ENCODE data around the gene MCF2L2. TPM values are rescaled to one million over a fixed set of nuclear protein-coding genes. Genes with fewer than 3 reads are reported as not detected.
A peak's percentile ranks its signal among the peaks of the same experiment; 100 is the strongest.

Gene MCF2L2
- total RNA-seq, 2 experiments from 2014 or later = 1.0 to 1.7 TPM

GRCh38 chr3:183278479-183279088 is 149.8 kb downstream of the MCF2L2 start:
- no peak overlapping the region for H3K27ac Mint-ChIP-seq
- CTCF ChIA-PET = no interaction called here
- H3K4me1 Mint-ChIP-seq (ENCODE audit: low read depth) = peaks cover 22% of the 10 kb centered on the region

GRCh38 chr3:183277260-183277659 is 151.2 kb downstream of the MCF2L2 start:
- Mint-ChIP-seq H3K4me3 (no peak overlapping the region), H3K27ac (no peak overlapping the region), H3K9me3 (no peaks in the 10 kb centered on the region), H3K27me3 (ENCODE audit: low read depth) (no peaks in the 10 kb centered on the region), H3K4me1 (ENCODE audit: low read depth) (peaks cover 22% of the 10 kb centered on the region), H3K36me3 (ENCODE audit: low read depth) (peaks cover 4% of the 10 kb centered on the region)
- intact Hi-C loops (cut with micrococcal nuclease) = no loop called here
- no peak for DNase-seq
- CTCF ChIA-PET = interaction anchor here (0.7 kb wide), 1 partner anchor 282 kb away, joined by 6 read pairs; no protein-coding TSS in a partner anchor

More at GRCh38 chr3:183278479-183279088, 149.8 kb downstream of the MCF2L2 start:
- H3K36me3 Mint-ChIP-seq (ENCODE audit: low read depth) = peaks cover 4% of the 10 kb centered on the region
- DNase-seq = no peak
- H3K9me3 Mint-ChIP-seq = no peaks in the 10 kb centered on the region
- intact Hi-C loops (cut with micrococcal nuclease) = no loop called here
- no peak overlapping the region for H3K4me3 Mint-ChIP-seq
- no peaks in the 10 kb centered on the region for H3K27me3 Mint-ChIP-seq (ENCODE audit: low read depth)

GRCh38 chr3:183275937-183276336 is 152.5 kb downstream of the MCF2L2 start:
- Mint-ChIP-seq H3K4me1 (ENCODE audit: low read depth) (peaks cover 26% of the 10 kb centered on the region), H3K27ac (no peak overlapping the region), H3K9me3 (no peaks in the 10 kb centered on the region), H3K27me3 (ENCODE audit: low read depth) (no peaks in the 10 kb centered on the region), H3K36me3 (ENCODE audit: low read depth) (peaks cover 7% of the 10 kb centered on the region), H3K4me3 (no peak overlapping the region)
- intact Hi-C loops (cut with micrococcal nuclease) = no loop called here
- CTCF ChIA-PET = no interaction called here
- DNase-seq = no peak

- peaks cover 26% of the 10 kb centered on the region for H3K4me1 Mint-ChIP-seq (ENCODE audit: low read depth)
- no peaks in the 10 kb centered on the region for H3K9me3 Mint-ChIP-seq
- CTCF ChIA-PET = interaction anchor here (1.3 kb wide), 1 partner anchor 10 kb away, joined by 4 read pairs; no protein-coding TSS in a partner anchor
- H3K27ac Mint-ChIP-seq = no peak overlapping the region
- intact Hi-C loops (cut with micrococcal nuclease) = no loop called here
- H3K27me3 Mint-ChIP-seq (ENCODE audit: low read depth) = no peaks in the 10 kb centered on the region
- H3K4me3 Mint-ChIP-seq = no peak overlapping the region
- DNase-seq = no peak
- peaks cover 7% of the 10 kb centered on the region for H3K36me3 Mint-ChIP-seq (ENCODE audit: low read depth)
Observed at GRCh38 chr3:183275418-183275817, 153.0 kb downstream of the MCF2L2 start.

- no peak for DNase-seq
- Mint-ChIP-seq H3K4me3 (no peak overlapping the region), H3K27ac (no peak overlapping the region), H3K36me3 (ENCODE audit: low read depth) (peaks cover 13% of the 10 kb centered on the region), H3K27me3 (ENCODE audit: low read depth) (no peaks in the 10 kb centered on the region), H3K4me1 (ENCODE audit: low read depth) (peaks cover 30% of the 10 kb centered on the region), H3K9me3 (no peaks in the 10 kb centered on the region)
- intact Hi-C loops (cut with micrococcal nuclease) = no loop called here
- CTCF ChIA-PET = interaction anchor here (1.3 kb wide), 1 partner anchor 11 kb away, joined by 4 read pairs; no protein-coding TSS in a partner anchor
Observed at GRCh38 chr3:183274609-183275008, 153.8 kb downstream of the MCF2L2 start.

GRCh38 chr3:183272791-183273190 is 155.6 kb downstream of the MCF2L2 start:
- CTCF ChIA-PET = no interaction called here
- Mint-ChIP-seq H3K27me3 (ENCODE audit: low read depth) (no peaks in the 10 kb centered on the region), H3K9me3 (no peaks in the 10 kb centered on the region), H3K36me3 (ENCODE audit: low read depth) (peaks cover 24% of the 10 kb centered on the region), H3K27ac (no peak overlapping the region), H3K4me1 (ENCODE audit: low read depth) (peaks cover 27% of the 10 kb centered on the region), H3K4me3 (no peak overlapping the region)
- no peak for DNase-seq
- intact Hi-C loops (cut with micrococcal nuclease) = no loop called here

GRCh38 chr3:183272142-183272541 is 156.3 kb downstream of the MCF2L2 start:
- Mint-ChIP-seq H3K9me3 (no peaks in the 10 kb centered on the region), H3K27me3 (ENCODE audit: low read depth) (no peaks in the 10 kb centered on the region), H3K4me1 (ENCODE audit: low read depth) (peaks cover 27% of the 10 kb centered on the region), H3K4me3 (no peak overlapping the region), H3K27ac (no peak overlapping the region), H3K36me3 (ENCODE audit: low read depth) (peaks cover 27% of the 10 kb centered on the region)
- CTCF ChIA-PET = interaction anchor here (0.6 kb wide), 1 partner anchor 91 kb away, joined by 3 read pairs; no protein-coding TSS in a partner anchor
- intact Hi-C loops (cut with micrococcal nuclease) = no loop called here
- DNase-seq = no peak

- H3K27me3 Mint-ChIP-seq (ENCODE audit: low read depth) = no peaks in the 10 kb centered on the region
- no peaks in the 10 kb centered on the region for H3K9me3 Mint-ChIP-seq
- no peak overlapping the region for H3K27ac Mint-ChIP-seq
- H3K36me3 Mint-ChIP-seq (ENCODE audit: low read depth) = peaks cover 28% of the 10 kb centered on the region
- no peak for DNase-seq
- no peak overlapping the region for H3K4me3 Mint-ChIP-seq
- CTCF ChIA-PET = interaction anchor here (0.6 to 1.8 kb wide), 2 partner anchors 12 to 16 kb away, joined by 3 to 4 read pairs; no protein-coding TSS in a partner anchor
- peaks cover 21% of the 10 kb centered on the region for H3K4me1 Mint-ChIP-seq (ENCODE audit: low read depth)
- intact Hi-C loops (cut with micrococcal nuclease) = no loop called here
Observed at GRCh38 chr3:183270344-183270743, 158.1 kb downstream of the MCF2L2 start.

GRCh38 chr3:183269345-183269744 is 159.1 kb downstream of the MCF2L2 start:
- no peak overlapping the region for H3K4me3 Mint-ChIP-seq
- CTCF ChIA-PET = no interaction called here
- H3K27ac Mint-ChIP-seq = no peak overlapping the region
- peaks cover 28% of the 10 kb centered on the region for H3K36me3 Mint-ChIP-seq (ENCODE audit: low read depth)
- DNase-seq = no peak
- no peaks in the 10 kb centered on the region for H3K27me3 Mint-ChIP-seq (ENCODE audit: low read depth)
- peaks cover 11% of the 10 kb centered on the region for H3K4me1 Mint-ChIP-seq (ENCODE audit: low read depth)
- H3K9me3 Mint-ChIP-seq = no peaks in the 10 kb centered on the region
- intact Hi-C loops (cut with micrococcal nuclease) = loop anchor here (5.0 to 10.0 kb wide), 3 partner anchors 288 to 472 kb away; partner anchors contain the start of genes KLHL24 and KLHL6

GRCh38 chr3:183268366-183268765 is 160.1 kb downstream of the MCF2L2 start:
- Mint-ChIP-seq H3K9me3 (no peaks in the 10 kb centered on the region), H3K27me3 (ENCODE audit: low read depth) (no peaks in the 10 kb centered on the region), H3K27ac (no peak overlapping the region), H3K4me3 (no peak overlapping the region), H3K4me1 (ENCODE audit: low read depth) (peaks cover 9% of the 10 kb centered on the region), H3K36me3 (ENCODE audit: low read depth) (peaks cover 25% of the 10 kb centered on the region)
- intact Hi-C loops (cut with micrococcal nuclease) = loop anchor here (5.0 to 10.0 kb wide), 3 partner anchors 289 to 471 kb away; partner anchors contain the start of genes KLHL24 and KLHL6
- peak; percentile 39 for DNase-seq
- CTCF ChIA-PET = interaction anchor here (1.8 kb wide), 1 partner anchor 16 kb away, joined by 5 read pairs; no protein-coding TSS in a partner anchor

- Mint-ChIP-seq H3K9me3 (no peaks in the 10 kb centered on the region), H3K36me3 (ENCODE audit: low read depth) (peaks cover 25% of the 10 kb centered on the region), H3K27me3 (ENCODE audit: low read depth) (no peaks in the 10 kb centered on the region), H3K4me1 (ENCODE audit: low read depth) (peaks cover 8% of the 10 kb centered on the region), H3K27ac (no peak overlapping the region), H3K4me3 (peak overlapping the region; percentile 2)
- CTCF ChIA-PET = interaction anchor here (0.7 to 1.8 kb wide), 2 partner anchors 17 to 111 kb away, joined by 5 to 7 read pairs; no protein-coding TSS in a partner anchor
- no peak for DNase-seq
- intact Hi-C loops (cut with micrococcal nuclease) = loop anchor here (2.0 to 10.0 kb wide), 4 partner anchors 82 to 470 kb away; partner anchors contain the start of genes KLHL24 and KLHL6
Observed at GRCh38 chr3:183267140-183267539, 161.3 kb downstream of the MCF2L2 start.

- no peaks in the 10 kb centered on the region for H3K9me3 Mint-ChIP-seq
- DNase-seq = peak; percentile 42
- intact Hi-C loops (cut with micrococcal nuclease) = loop anchor here (1.0 to 10.0 kb wide), 12 partner anchors 13 to 469 kb away; partner anchors contain the start of genes B3GNT5, KLHL24 and KLHL6
- CTCF ChIA-PET = interaction anchor here (0.9 to 1.8 kb wide), 6 partner anchors 11 to 144 kb away, joined by 3 to 10 read pairs (median 6); partner anchors contain the start of gene B3GNT5
- H3K4me1 Mint-ChIP-seq (ENCODE audit: low read depth) = peaks cover 6% of the 10 kb centered on the region
- peak overlapping the region; percentile 2 for H3K4me3 Mint-ChIP-seq
- H3K27me3 Mint-ChIP-seq (ENCODE audit: low read depth) = no peaks in the 10 kb centered on the region
- H3K36me3 Mint-ChIP-seq (ENCODE audit: low read depth) = peaks cover 25% of the 10 kb centered on the region
- H3K27ac Mint-ChIP-seq = no peak overlapping the region
Observed at GRCh38 chr3:183266454-183266853, 162.0 kb downstream of the MCF2L2 start.

Data from activated naive CD4-positive, alpha-beta T cell treated with anti-CD3 and anti-CD28 coated beads for 36 hours (primary cell).